Liver (tissue), 9 donors: ENCODE measurements around the gene ANKRD6. TPM values are rescaled to one million over a fixed set of nuclear protein-coding genes. Genes with fewer than 3 reads are reported as not detected.

Source experiments
- DNase-seq: peaks from one replicate; pipeline ENCODE4 v3.0.0-alpha.2; 2017; ENCODE audit warnings: low spot score
- H3K27ac ChIP-seq, 2 donors: one replicate each; pipeline ENCODE4 v1.7.0; 2013; ENCODE audit warnings: inconsistent platforms in 2 of 2, low read length in 2 of 2, control low read depth in 1 of 2, low read depth in 1 of 2, mild to moderate bottlenecking in 1 of 2
- H3K27me3 ChIP-seq, 4 donors: one replicate each; pipeline versions ENCODE4 v1.6.1 to v1.7.0; 2013; ENCODE audit warnings: low read length in 3 of 4, inconsistent platforms in 1 of 4, mild to moderate bottlenecking in 1 of 4, moderate library complexity in 1 of 4; ENCODE audit not compliant: control insufficient read depth in 4 of 4, insufficient read depth in 4 of 4
- H3K36me3 ChIP-seq, 4 donors: one replicate each; pipeline versions ENCODE4 v1.6.1 to v1.7.0; 2013; ENCODE audit warnings: low read length in 3 of 4, mild to moderate bottlenecking in 3 of 4, low read depth in 1 of 4, moderate library complexity in 1 of 4; ENCODE audit not compliant: control insufficient read depth in 4 of 4, insufficient read depth in 3 of 4
- H3K4me1 ChIP-seq, 4 donors: one replicate each; pipeline versions ENCODE4 v1.6.1 to v1.7.0; 2013; ENCODE audit warnings: low read length in 3 of 4, mild to moderate bottlenecking in 3 of 4, moderate library complexity in 1 of 4; ENCODE audit not compliant: control insufficient read depth in 4 of 4, insufficient read depth in 4 of 4
- H3K4me3 ChIP-seq, 3 donors: one replicate each; pipeline versions ENCODE4 v1.6.1 to v1.7.0; 2013; ENCODE audit warnings: low read length in 3 of 3, control low read depth in 1 of 3, low read depth in 1 of 3, mild to moderate bottlenecking in 1 of 3
- H3K9ac ChIP-seq, 2 donors: one replicate each; pipeline ENCODE4 v1.7.0; 2013; ENCODE audit warnings: low read length in 2 of 2, mild to moderate bottlenecking in 2 of 2, moderate library complexity in 2 of 2, control low read depth in 1 of 2, low read depth in 1 of 2
- H3K9me3 ChIP-seq, 4 donors: one replicate each; pipeline versions ENCODE4 v1.6.1 to v1.7.0; 2013; ENCODE audit warnings: low read length in 3 of 4; ENCODE audit not compliant: control insufficient read depth in 4 of 4
- ATF3 ChIP-seq: IDR thresholded peaks from 2 replicates; pipeline ENCODE4 v1.6.1; 2016; ENCODE audit warnings: antibody characterized with exemption
- EGR1 ChIP-seq, 2 donors: IDR thresholded peaks; 2 replicates each; pipeline ENCODE4 v1.6.1; 2016 to 2018; ENCODE audit warnings: antibody characterized with exemption in 2 of 2, low read depth in 2 of 2
- FOXA1 ChIP-seq: IDR thresholded peaks from 2 replicates; pipeline ENCODE4 v1.6.1; 2016; ENCODE audit warnings: antibody characterized with exemption
- GABPA ChIP-seq, 2 donors: IDR thresholded peaks in 1 of 2; conservative IDR thresholded peaks in 1 of 2; 2 replicates each; pipeline ENCODE4 v1.6.1; 2016; ENCODE audit warnings: antibody characterized with exemption in 2 of 2, mild to moderate bottlenecking in 1 of 2, moderate library complexity in 1 of 2
- HNF4A ChIP-seq, 2 donors: conservative IDR thresholded peaks; 2 replicates each; pipeline ENCODE4 v1.6.1; 2016; ENCODE audit warnings: antibody characterized with exemption in 2 of 2, mild to moderate bottlenecking in 2 of 2
- HNF4G ChIP-seq: IDR thresholded peaks from 2 replicates; pipeline ENCODE4 v1.6.1; 2016; ENCODE audit warnings: antibody characterized with exemption
- JUND ChIP-seq, 2 donors: IDR thresholded peaks; 2 replicates each; pipeline ENCODE4 v1.6.1; 2016; ENCODE audit warnings: antibody characterized with exemption in 2 of 2
- MAX ChIP-seq: IDR thresholded peaks from 2 replicates; pipeline ENCODE4 v1.6.1; 2016; ENCODE audit warnings: antibody characterized with exemption
- NR2F2 ChIP-seq: IDR thresholded peaks from 2 replicates; pipeline ENCODE4 v1.6.1; 2016; ENCODE audit warnings: antibody characterized with exemption
- REST ChIP-seq: IDR thresholded peaks from 2 replicates; pipeline ENCODE4 v1.6.1; 2016; ENCODE audit warnings: antibody characterized with exemption, mild to moderate bottlenecking
- SP1 ChIP-seq: IDR thresholded peaks from 2 replicates; pipeline ENCODE4 v1.6.1; 2018; ENCODE audit warnings: antibody characterized with exemption, mild to moderate bottlenecking
- TAF1 ChIP-seq: conservative IDR thresholded peaks from 2 replicates; pipeline ENCODE4 v1.6.1; 2016; ENCODE audit warnings: antibody characterized with exemption, mild to moderate bottlenecking
- YY1 ChIP-seq: IDR thresholded peaks from 2 replicates; pipeline ENCODE4 v1.6.1; 2016; ENCODE audit warnings: antibody characterized with exemption, mild to moderate bottlenecking
- ZBTB33 ChIP-seq: IDR thresholded peaks from 2 replicates; pipeline ENCODE4 v1.6.1; 2016; ENCODE audit warnings: antibody characterized with exemption
- WGBS: extraction: QIAGEN DNeasy Blood & Tissue Kit; methylation state at CpG from one replicate; pipeline ENCODE4 v1.1.7; 2013; 5-methylcytosine and 5-hydroxymethylcytosine counted together
- polyA plus RNA-seq, 2 donors: library from polyadenylated mRNA; stranded (reverse) in 1 of 2; unstranded in 1 of 2; fragments of 200-250 nt in 1 of 2; fragments of >200 nt in 1 of 2; fragmentation: Nextera tagmentation in 1 of 2; extraction: Ambion mirVana in 1 of 2; gene quantifications; one replicate each; pipeline versions ENCODE4 v1.2.1 to v1.2.3, GENCODE V29; 2013 to 2015
- total RNA-seq, 2 donors: library from RNA; depleted of rRNA; stranded (reverse); fragments of >200 nt; gene quantifications; one replicate each; pipeline ENCODE4 v1.2.3, GENCODE V29; 2014
- donor health status: healthy.
- donor health status: healthy.
- donor health status: healthy.
- donor health status: healthy.
- donor health status: healthy.

ANKRD6 gene
- total and polyA plus RNA-seq, 4 donors, result 2.9 to 9.2 (median 3.8) TPM

- no peak for DNase-seq
- no peaks in the 10 kb centered on the region for H3K27me3 ChIP-seq
- H3K4me3 ChIP-seq, result no peak overlapping the region
- no peak for TF ChIP-seq HNF4A (conservative IDR thresholded peaks at IDR 0.05)
- TF ChIP-seq ATF3, result no peak
- TF ChIP-seq MAX, result no peak
- no peak for TF ChIP-seq YY1
- no peak for TF ChIP-seq ZBTB33
- TF ChIP-seq SP1, result no peak
- TF ChIP-seq REST, result no peak
- TF ChIP-seq FOXA1, result no peak
- TF ChIP-seq GABPA (IDR thresholded peaks at IDR 0.05 in 1 of 2, conservative IDR thresholded peaks at IDR 0.05 in 1 of 2), result no peak
- TF ChIP-seq JUND (IDR thresholded peaks at IDR 0.05), result no peak
- TF ChIP-seq TAF1, result no peak
- no peak overlapping the region for H3K27ac ChIP-seq
- WGBS, result 68% methylated on average over 3 of the region's 3 CpGs
- no peaks in the 10 kb centered on the region for H3K4me1 ChIP-seq
- no peaks in the 10 kb centered on the region for H3K36me3 ChIP-seq
- H3K9ac ChIP-seq, result no peak overlapping the region
- H3K9me3 ChIP-seq, result no peaks in the 10 kb centered on the region
Measured at GRCh38 chr6:89509777-89510281, 76.9 kb downstream of the ANKRD6 start.

GRCh38 chr6:89510393-89510792 lies 77.4 kb downstream of the ANKRD6 start:
- no peak overlapping the region for H3K9ac ChIP-seq
- no peaks in the 10 kb centered on the region for H3K9me3 ChIP-seq
- DNase-seq, result no peak
- no peak overlapping the region for H3K27ac ChIP-seq
- H3K4me1 ChIP-seq, result no peaks in the 10 kb centered on the region
- WGBS, result 95% methylated on average over 1 of the region's 1 CpG
- H3K27me3 ChIP-seq, result no peaks in the 10 kb centered on the region
- no peak overlapping the region for H3K4me3 ChIP-seq
- TF ChIP-seq NR2F2 (no peak), ZBTB33 (no peak), MAX (no peak), HNF4A (conservative IDR thresholded peaks at IDR 0.05) (no peak), JUND (IDR thresholded peaks at IDR 0.05) (no peak), EGR1 (IDR thresholded peaks at IDR 0.05; ENCODE audit: low read depth in 2 of 2) (no peak), HNF4G (no peak), FOXA1 (no peak)
- H3K36me3 ChIP-seq, result no peaks in the 10 kb centered on the region
